GM19324 (cell line): ENCODE measurements around the gene GCDH.
"Not testable (repeated sequence)": the region's sequence is repeated elsewhere in the genome, so short reads cannot be mapped to it uniquely, and the experiment has no call there.

Experiments used
- ATAC-seq: cut with Tn5 transposase; IDR thresholded peaks from one replicate; pipeline ENCODE4 v1.9.1; 2021; ENCODE audit warnings: mild to moderate bottlenecking, moderate library complexity; ENCODE audit not compliant: unreplicated experiment, low FRiP score

GCDH gene

GRCh38 chr19:12872255-12872654 lies 18.7 kb upstream of the GCDH start:
- ATAC-seq = no peak

DNA sequence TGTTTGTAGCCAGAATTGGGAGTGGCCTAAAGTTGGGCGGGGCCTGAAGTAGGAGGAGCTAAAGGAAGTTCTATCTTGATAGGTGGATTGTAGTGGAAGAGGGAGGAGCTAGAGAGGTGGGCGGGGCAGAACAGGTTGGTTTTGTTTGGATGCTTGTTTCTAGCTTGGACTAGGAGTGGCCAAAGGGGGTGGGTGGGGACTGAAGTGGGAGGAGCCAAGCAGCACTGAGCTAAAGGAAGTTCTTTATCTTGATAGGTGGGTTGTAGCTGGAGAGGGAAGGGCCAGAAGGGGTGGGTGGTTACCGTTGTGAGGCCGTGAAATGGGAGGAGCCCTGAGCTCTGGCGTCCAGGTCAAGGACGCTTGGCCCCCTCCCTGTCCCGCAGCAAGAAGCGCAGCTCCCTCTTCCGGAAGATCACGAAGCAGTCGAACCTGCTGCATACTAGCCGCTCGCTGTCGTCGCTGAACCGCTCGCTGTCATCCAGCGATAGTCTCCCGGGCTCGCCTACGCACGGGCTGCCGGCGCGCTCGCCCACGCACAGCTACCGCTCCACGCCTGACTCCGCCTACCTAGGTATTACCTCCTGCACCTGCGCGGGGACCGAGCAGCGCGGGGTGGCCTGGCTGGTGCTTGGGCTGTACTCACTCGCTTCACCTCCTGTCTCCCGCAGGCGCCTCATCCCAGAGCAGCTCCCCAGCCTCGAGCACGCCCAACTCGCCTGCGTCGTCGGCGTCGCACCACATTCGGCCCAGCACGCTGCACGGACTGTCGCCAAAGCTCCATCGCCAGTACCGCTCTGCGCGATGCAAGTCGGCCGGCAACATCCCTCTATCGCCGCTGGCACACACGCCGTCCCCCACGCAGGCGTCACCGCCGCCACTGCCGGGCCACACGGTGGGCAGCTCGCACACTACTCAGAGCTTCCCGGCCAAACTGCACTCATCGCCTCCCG lies 17.7 kb upstream of the GCDH start:
- no peak for ATAC-seq

DNA sequence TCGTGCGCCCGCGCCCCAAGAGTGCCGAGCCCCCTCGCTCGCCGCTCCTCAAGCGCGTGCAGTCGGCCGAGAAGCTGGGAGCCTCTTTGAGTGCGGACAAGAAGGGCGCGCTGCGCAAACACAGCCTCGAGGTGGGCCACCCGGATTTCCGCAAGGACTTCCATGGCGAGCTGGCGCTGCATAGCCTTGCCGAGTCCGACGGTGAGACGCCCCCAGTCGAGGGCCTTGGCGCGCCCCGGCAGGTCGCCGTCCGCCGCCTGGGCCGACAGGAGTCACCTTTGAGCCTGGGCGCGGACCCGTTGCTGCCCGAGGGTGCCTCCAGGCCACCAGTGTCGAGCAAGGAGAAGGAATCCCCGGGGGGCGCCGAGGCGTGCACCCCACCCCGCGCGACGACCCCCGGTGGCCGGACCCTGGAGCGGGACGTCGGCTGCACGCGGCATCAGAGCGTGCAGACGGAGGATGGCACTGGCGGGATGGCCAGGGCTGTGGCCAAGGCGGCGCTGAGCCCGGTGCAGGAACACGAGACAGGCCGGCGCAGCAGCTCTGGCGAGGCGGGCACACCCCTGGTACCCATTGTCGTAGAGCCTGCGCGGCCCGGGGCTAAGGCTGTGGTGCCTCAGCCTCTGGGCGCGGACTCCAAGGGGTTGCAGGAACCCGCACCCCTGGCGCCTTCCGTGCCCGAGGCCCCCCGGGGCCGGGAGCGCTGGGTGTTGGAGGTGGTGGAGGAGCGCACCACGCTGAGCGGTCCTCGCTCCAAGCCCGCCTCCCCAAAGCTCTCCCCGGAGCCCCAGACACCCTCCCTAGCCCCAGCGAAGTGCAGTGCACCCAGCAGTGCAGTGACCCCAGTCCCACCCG lies 16.8 kb upstream of the GCDH start:
- no peak for ATAC-seq

DNA sequence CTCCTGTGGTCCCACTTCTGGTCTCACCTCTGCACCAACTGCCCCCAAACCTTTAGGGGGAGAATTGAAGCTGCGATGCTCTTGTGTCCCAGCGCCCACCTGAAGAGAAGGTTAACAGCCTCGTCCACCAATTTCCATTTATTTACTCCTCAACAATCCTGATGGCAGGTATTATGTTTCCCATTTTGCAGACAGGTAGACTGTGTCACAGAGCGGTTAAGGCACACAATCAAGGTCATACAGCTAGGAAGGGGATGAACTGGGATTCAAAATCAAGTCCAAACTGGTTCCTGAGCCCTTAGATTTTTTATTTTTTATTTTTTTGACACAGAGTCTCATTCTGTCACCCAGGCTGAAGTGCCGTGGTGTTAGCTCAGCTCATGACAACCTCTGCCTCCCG lies 15.9 kb upstream of the GCDH start:
- ATAC-seq = no peak

GRCh38 chr19:12880551-12881171 lies 10.3 kb upstream of the GCDH start:
- ATAC-seq = no peak

- ATAC-seq = peak; percentile 80
Measured at GRCh38 chr19:12881172-12881808, 9.7 kb upstream of the GCDH start, which contains the start of gene DNASE2. Gene DNASE2 (minus strand): TSS chr19:12881449. CDS start chr19:12881375, 74 bp downstream.

DNA sequence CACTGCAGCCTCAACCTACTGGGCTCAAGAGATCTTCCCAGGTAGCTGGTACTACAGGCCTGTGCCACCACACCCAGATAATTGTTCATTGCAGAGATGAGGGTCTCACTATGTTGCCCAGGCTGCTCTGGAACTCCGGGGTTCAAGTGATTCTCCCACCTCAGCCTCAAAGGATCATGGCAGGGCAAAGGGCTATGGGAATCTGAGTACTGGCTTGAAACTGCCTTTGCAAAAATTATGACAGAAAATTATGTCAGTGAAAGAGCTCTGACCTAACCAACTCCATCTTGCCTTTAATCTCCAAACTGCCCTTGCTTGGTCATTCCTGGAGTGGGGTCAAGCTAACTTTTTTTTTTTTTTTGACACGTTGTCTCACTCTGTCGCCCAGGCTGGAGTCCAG lies 8.4 kb upstream of the GCDH start:
- no peak for ATAC-seq

GRCh38 chr19:12884202-12884601 lies 6.8 kb upstream of the GCDH start:
- no peak for ATAC-seq

- ATAC-seq = no peak
Measured at GRCh38 chr19:12884627-12884925, 6.4 kb upstream of the GCDH start.

- peak; percentile 30 for ATAC-seq
Measured at GRCh38 chr19:12884926-12885748, 5.8 kb upstream of the GCDH start.

- no peak for ATAC-seq
Measured at GRCh38 chr19:12885749-12886650, 5.0 kb upstream of the GCDH start.

DNA sequence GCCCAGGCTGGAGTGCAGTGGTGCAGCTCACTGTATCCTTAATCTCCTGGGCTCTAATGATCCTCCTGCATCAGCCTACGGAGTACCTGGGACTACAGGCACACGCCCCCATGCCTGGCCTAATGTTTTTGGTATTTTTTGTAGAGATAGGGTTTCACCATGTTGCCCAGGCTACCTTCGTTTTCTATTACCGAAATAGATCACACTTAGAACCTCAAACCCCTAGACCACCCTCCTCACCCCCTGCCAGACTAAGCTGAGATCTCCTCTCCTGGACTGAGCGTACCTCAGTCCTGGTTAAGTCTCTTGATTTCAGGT lies 4.3 kb upstream of the GCDH start:
- ATAC-seq = no peak

GRCh38 chr19:12886969-12887747 lies 3.8 kb upstream of the GCDH start, which contains the start of gene KLF1:
Gene KLF1 (minus strand): TSS chr19:12887201. CDS start chr19:12887140, 61 bp downstream.
- ATAC-seq = no peak

GRCh38 chr19:12888006-12888603 lies 2.9 kb upstream of the GCDH start:
- ATAC-seq = no peak

DNA sequence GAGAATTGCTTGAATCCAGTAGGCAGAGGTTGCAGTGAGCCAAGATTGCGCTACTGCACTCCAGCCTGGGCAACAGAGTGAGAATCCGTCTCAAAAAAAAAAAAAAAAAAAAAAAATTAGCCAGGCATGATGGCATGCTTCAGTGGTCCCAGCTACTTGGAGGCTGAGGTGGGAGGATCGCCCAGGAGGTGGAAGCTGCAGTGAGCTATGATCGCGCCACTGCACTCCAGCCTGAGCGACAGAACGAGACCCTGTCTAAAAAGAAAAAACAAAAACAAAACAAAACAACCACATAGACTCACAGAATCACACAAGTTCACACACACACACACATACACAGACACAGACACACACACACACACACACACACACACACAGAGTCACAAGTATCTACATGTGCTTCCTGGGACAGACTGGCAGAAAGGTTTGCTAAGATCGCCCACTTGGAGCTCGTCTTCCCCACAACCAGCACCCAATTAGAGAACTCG lies 617 bp upstream of the GCDH start:
- not testable (repeated sequence) for ATAC-seq

GRCh38 chr19:12891553-12892021 lies 627 bp downstream of the GCDH start:
- ATAC-seq = no peak

DNA sequence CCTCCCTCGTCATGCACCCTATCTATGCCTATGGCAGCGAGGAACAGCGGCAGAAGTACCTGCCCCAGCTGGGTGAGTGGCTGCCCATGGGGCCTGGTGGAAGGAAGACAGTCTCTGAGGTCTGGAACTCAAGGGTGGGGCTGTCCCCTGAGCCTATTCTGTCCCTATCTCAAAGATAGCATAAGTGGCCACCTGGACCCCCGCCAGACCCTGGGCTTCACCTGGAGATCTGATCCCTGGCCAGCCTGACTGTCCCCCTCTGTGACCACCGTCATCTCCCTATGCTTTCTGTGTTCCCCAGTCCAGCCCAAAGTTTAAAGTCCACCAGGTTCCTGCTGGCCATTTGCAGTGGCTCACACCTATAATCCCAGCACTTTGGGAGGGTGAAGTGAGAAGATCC lies 2.6 kb downstream of the GCDH start:
- ATAC-seq = no peak
